HEK293 (cell line): Measurements from ENCODE around the gene SLC10A4.

ENCODE experiments used
- HOXC10 ChIP-seq: sonication (generic); formaldehyde crosslinking; IDR thresholded peaks from 2 replicates; pipeline ENCODE4 v1.8.1; 2023; ENCODE audit warnings: mild to moderate bottlenecking, missing genetic modification reagents
- MZF1 ChIP-seq: fragments of 450-650 bp; formaldehyde crosslinking; IDR thresholded peaks from 2 replicates; pipeline ENCODE4 v1.5.1; 2017; ENCODE audit warnings: missing biosample characterization, missing genetic modification characterization, borderline replicate concordance
- PRDM1 ChIP-seq: fragments of 450-650 bp; formaldehyde crosslinking; IDR thresholded peaks from 2 replicates; pipeline ENCODE4; 2016; ENCODE audit warnings: missing biosample characterization, missing genetic modification characterization
- SCRT1 ChIP-seq: fragments of 450-650 bp; formaldehyde crosslinking; IDR thresholded peaks from 2 replicates; pipeline ENCODE4 v1.5.1; 2016; ENCODE audit warnings: missing biosample characterization, missing genetic modification characterization, borderline replicate concordance
- ZEB2 ChIP-seq: fragments of 450-650 bp; formaldehyde crosslinking; IDR thresholded peaks from 2 replicates; pipeline ENCODE4 v1.5.1; 2016; ENCODE audit warnings: missing biosample characterization, missing genetic modification characterization
- ZNF175 ChIP-seq: fragments of 450-650 bp; formaldehyde crosslinking; IDR thresholded peaks from 2 replicates; pipeline ENCODE4 v1.5.1; 2016; ENCODE audit warnings: missing biosample characterization, missing genetic modification characterization
- ZNF211 ChIP-seq: fragments of 450-650 bp; formaldehyde crosslinking; IDR thresholded peaks from 2 replicates; pipeline ENCODE4 v1.5.1; 2016; ENCODE audit warnings: low read depth, missing biosample characterization, missing genetic modification characterization
- ZNF501 ChIP-seq: fragments of 450-650 bp; formaldehyde crosslinking; IDR thresholded peaks from 2 replicates; pipeline ENCODE4 v1.5.1; 2016; ENCODE audit warnings: missing biosample characterization, missing genetic modification characterization
- ZNF510 ChIP-seq: fragments of 450-650 bp; formaldehyde crosslinking; IDR thresholded peaks from 2 replicates; pipeline ENCODE4 v1.5.1; 2018; ENCODE audit warnings: mild to moderate bottlenecking, missing genetic modification characterization, missing biosample characterization; ENCODE audit not compliant: insufficient replicate concordance
- TF ChIP-seq, protein P1 (sequence below): fragments of 450-650 bp; formaldehyde crosslinking; IDR thresholded peaks from 2 replicates; pipeline ENCODE4 v1.5.1; 2016; ENCODE audit warnings: missing biosample characterization, missing genetic modification characterization
- TF ChIP-seq, protein P2 (sequence below): sonication (generic); formaldehyde crosslinking; IDR thresholded peaks from 2 replicates; pipeline ENCODE4 v1.8.1; 2022; ENCODE audit warnings: mild to moderate bottlenecking, moderate library complexity, missing genetic modification reagents

DNA sequence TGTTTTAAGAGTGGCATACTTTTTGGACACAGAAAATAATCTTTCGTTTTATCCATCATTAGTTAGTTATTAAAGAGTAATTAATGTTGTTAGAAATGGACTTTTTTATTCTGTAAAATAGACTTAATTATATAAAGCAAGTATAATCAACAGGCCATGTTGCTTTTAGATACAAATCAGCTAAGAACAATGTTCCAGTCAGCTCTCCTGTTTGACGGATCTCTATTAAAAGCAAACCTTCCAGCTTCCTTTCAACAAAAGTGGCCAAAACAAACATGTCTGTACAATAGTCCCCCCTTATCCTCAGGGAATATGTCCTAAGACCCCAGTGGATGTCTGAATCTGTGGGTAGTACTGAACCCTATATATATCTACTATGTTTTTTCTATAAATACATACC is 4.9 kb upstream of the SLC10A4 start:
- TF ChIP-seq SCRT1 (tag by site-specific recombination) (no peak), MZF1 (tag by site-specific recombination) (no peak), ZNF175 (no peak), PRDM1 (tag by site-specific recombination) (no peak), ZNF510 (tag by site-specific recombination) (no peak), HOXC10 (CRISPR knock-in tag) (no peak), ZEB2 (tag by site-specific recombination) (no peak), ZNF211 (tag by site-specific recombination) (no peak), ZNF501 (tag by site-specific recombination) (no peak)
- TF ChIP-seq, protein P1, sequence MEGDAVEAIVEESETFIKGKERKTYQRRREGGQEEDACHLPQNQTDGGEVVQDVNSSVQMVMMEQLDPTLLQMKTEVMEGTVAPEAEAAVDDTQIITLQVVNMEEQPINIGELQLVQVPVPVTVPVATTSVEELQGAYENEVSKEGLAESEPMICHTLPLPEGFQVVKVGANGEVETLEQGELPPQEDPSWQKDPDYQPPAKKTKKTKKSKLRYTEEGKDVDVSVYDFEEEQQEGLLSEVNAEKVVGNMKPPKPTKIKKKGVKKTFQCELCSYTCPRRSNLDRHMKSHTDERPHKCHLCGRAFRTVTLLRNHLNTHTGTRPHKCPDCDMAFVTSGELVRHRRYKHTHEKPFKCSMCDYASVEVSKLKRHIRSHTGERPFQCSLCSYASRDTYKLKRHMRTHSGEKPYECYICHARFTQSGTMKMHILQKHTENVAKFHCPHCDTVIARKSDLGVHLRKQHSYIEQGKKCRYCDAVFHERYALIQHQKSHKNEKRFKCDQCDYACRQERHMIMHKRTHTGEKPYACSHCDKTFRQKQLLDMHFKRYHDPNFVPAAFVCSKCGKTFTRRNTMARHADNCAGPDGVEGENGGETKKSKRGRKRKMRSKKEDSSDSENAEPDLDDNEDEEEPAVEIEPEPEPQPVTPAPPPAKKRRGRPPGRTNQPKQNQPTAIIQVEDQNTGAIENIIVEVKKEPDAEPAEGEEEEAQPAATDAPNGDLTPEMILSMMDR (tag by site-specific recombination): no peak
- TF ChIP-seq, protein P2, sequence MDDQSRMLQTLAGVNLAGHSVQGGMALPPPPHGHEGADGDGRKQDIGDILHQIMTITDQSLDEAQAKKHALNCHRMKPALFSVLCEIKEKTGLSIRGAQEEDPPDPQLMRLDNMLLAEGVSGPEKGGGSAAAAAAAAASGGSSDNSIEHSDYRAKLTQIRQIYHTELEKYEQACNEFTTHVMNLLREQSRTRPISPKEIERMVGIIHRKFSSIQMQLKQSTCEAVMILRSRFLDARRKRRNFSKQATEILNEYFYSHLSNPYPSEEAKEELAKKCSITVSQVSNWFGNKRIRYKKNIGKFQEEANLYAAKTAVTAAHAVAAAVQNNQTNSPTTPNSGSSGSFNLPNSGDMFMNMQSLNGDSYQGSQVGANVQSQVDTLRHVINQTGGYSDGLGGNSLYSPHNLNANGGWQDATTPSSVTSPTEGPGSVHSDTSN: no peak
